ENCODE results near the gene SIL1. TPM values are rescaled to one million over a fixed set of nuclear protein-coding genes. Genes with fewer than 3 reads are reported as not detected.
"Not testable (repeated sequence)": the region's sequence is repeated elsewhere in the genome, so short reads cannot be mapped to it uniquely, and the experiment has no call there.

SIL1 gene
- total RNA-seq, 4 donors from 2014 or later: 20.3 to 39.2 (median 29.1) TPM

DNA sequence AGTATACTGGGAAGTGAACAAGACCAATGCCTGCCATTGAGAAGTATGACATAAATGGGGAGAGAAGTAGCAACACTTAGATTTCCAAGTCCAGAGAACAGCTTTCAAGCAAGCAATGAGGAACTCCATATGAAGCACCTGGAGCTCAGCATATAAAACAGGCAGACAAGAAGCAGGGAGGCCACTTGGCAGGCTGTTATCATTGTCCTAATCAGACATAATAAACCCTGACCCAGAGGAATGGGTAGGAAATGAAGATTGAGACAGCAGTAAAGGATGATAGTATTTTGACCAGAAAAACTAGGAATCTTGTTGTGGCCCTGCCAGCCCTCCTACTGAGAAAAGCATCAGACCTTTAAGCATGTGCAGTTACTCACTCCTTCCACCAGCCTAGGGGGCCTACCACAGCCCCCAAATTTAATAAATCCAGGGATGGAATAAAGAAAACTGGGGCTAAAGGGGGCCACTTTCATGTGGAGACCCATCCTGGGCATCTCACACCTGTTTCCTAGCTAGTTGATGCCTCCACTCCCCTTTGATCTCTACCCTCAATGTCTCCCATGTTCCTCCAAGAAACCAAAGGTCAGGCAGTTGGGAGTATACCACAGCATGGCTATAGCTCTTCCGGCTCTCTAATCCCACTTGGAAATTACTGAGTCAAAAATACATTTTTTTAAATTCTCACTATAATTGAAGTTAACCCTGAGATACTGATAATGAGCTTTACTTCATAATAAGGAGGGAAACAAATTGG lies 135.1 kb downstream of the SIL1 start:
- 100% methylated on average over 1 of the region's 1 CpG for WGBS
- DNase-seq (ENCODE audit: extremely low spot score): peak; percentile 50
- TF ChIP-seq, protein P1, sequence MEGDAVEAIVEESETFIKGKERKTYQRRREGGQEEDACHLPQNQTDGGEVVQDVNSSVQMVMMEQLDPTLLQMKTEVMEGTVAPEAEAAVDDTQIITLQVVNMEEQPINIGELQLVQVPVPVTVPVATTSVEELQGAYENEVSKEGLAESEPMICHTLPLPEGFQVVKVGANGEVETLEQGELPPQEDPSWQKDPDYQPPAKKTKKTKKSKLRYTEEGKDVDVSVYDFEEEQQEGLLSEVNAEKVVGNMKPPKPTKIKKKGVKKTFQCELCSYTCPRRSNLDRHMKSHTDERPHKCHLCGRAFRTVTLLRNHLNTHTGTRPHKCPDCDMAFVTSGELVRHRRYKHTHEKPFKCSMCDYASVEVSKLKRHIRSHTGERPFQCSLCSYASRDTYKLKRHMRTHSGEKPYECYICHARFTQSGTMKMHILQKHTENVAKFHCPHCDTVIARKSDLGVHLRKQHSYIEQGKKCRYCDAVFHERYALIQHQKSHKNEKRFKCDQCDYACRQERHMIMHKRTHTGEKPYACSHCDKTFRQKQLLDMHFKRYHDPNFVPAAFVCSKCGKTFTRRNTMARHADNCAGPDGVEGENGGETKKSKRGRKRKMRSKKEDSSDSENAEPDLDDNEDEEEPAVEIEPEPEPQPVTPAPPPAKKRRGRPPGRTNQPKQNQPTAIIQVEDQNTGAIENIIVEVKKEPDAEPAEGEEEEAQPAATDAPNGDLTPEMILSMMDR (IDR thresholded peaks at IDR 0.05): no peak
- no peak for TF ChIP-seq POLR2A (IDR thresholded peaks at IDR 0.05; ENCODE audit: low read depth)
- no peak for TF ChIP-seq EP300 (IDR thresholded peaks at IDR 0.05)
- no peak for TF ChIP-seq POLR2AphosphoS5 (IDR thresholded peaks at IDR 0.05)
- Histone ChIP-seq H3K9me3 (no peaks in the 10 kb centered on the region), H3K4me1 (peaks cover 13 to 35% (median 18%) of the 10 kb centered on the region in 4 donors), H3K27ac (replicated peaks in 1 of 4) (no peak overlapping the region), H3K27me3 (no peaks in the 10 kb centered on the region), H3K4me3 (no peak overlapping the region), H3K36me3 (no peaks in the 10 kb centered on the region)
- intact Hi-C loops (cut with DNase I): no loop called here

- DNase-seq (ENCODE audit: extremely low spot score): peak; percentile 78
- H3K4me1 ChIP-seq: peaks cover 13 to 35% (median 18%) of the 10 kb centered on the region in 4 donors
- TF ChIP-seq EP300 (IDR thresholded peaks at IDR 0.05): no peak
- H3K9me3 ChIP-seq: no peaks in the 10 kb centered on the region
- no peak overlapping the region for H3K27ac ChIP-seq (replicated peaks in 1 of 4)
- no peaks in the 10 kb centered on the region for H3K36me3 ChIP-seq
- intact Hi-C loops (cut with DNase I): no loop called here
- no peaks in the 10 kb centered on the region for H3K27me3 ChIP-seq
- 74% methylated on average over 4 of the region's 4 CpGs for WGBS
- no peak overlapping the region for H3K4me3 ChIP-seq
Observed at GRCh38 chr5:139061856-139062255, 136.3 kb downstream of the SIL1 start.

GRCh38 chr5:139061274-139061673 lies 136.9 kb downstream of the SIL1 start:
- H3K27ac ChIP-seq (replicated peaks in 1 of 4): no peak overlapping the region
- intact Hi-C loops (cut with DNase I): no loop called here
- WGBS: 16% methylated on average over 1 of the region's 5 CpGs
- peaks cover 13 to 35% (median 18%) of the 10 kb centered on the region in 4 donors for H3K4me1 ChIP-seq
- peak; percentile 75 for DNase-seq (ENCODE audit: extremely low spot score)
- peak; percentile 47 for TF ChIP-seq EP300 (IDR thresholded peaks at IDR 0.05)
- no peak for TF ChIP-seq POLR2A (IDR thresholded peaks at IDR 0.05; ENCODE audit: low read depth)
- H3K4me3 ChIP-seq: no peak overlapping the region
- H3K27me3 ChIP-seq: no peaks in the 10 kb centered on the region
- no peaks in the 10 kb centered on the region for H3K9me3 ChIP-seq
- H3K36me3 ChIP-seq: no peaks in the 10 kb centered on the region

DNA sequence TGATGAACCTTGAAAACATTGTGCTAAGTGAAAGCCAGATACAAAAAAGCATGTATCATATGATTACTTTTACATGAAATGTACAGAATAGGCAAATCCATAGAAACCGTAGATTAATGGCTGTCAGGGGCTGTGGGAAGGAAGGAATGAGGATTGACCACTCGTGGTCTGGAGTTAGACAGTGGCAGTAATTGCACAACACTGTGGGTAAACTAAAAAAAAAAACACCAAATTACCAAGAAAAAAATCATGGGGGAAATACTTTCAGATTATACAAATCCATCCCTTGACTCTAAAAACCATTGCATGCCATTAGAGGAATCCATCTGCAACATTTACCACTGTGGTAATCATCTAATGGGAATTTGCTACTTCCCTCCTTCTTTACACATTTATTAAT lies 140.0 kb downstream of the SIL1 start:
- no peaks in the 10 kb centered on the region for H3K9me3 ChIP-seq
- H3K4me3 ChIP-seq: no peak overlapping the region
- no peaks in the 10 kb centered on the region for H3K27me3 ChIP-seq
- 79% methylated on average over 2 of the region's 2 CpGs for WGBS
- no peaks in the 10 kb centered on the region for H3K36me3 ChIP-seq
- TF ChIP-seq POLR2A (IDR thresholded peaks at IDR 0.05; ENCODE audit: low read depth): no peak
- TF ChIP-seq, protein P1 (IDR thresholded peaks at IDR 0.05): no peak
- TF ChIP-seq POLR2AphosphoS5 (IDR thresholded peaks at IDR 0.05): no peak
- TF ChIP-seq EP300 (IDR thresholded peaks at IDR 0.05): no peak
- peaks cover 13 to 24% (median 16%) of the 10 kb centered on the region in 4 donors for H3K4me1 ChIP-seq
- no peak for DNase-seq (ENCODE audit: extremely low spot score)
- intact Hi-C loops (cut with DNase I): no loop called here
- H3K27ac ChIP-seq (replicated peaks in 1 of 4): no peak overlapping the region

DNA sequence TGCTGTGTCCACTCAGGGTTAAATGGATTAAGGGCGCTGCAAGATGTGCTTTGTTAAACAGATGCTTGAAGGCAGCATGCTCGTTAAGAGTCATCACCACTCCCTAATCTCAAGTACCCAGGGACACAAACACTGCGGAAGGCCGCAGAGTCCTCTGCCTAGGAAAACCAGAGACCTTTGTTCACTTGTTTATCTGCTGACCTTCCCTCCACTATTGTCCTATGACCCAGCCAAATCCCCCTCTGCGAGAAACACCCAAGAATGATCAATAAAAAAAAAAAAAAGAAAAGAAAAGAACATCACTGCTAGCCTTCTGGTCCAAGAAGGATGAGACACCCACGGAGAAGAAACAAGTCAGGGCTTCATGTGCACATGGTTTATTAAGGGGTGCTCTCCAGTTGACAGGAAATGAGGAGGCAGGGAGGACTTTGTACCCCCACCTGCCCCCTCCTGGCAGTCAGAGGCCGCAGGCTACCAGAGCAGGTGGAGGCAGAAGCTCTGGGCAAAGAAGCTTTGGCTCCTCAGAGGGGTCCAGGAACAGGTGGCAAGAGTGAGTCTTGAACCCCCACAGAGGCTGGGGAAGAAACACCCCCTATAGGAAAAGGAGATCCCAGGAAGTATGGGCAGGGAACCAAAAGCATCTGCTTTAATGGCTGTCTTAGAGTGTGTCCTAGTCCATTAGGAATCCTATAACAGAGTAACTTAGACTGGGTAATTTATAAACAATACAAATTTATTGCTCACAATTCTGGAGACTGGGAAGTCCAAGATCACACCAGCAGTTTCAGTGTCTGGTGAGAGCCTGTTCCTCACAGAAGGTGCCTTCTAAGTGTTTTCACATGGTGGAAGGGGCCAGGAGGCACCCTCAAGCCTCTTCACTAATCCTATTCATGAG lies 140.9 kb downstream of the SIL1 start:
- H3K27ac ChIP-seq (replicated peaks in 1 of 4); H3K4me3 ChIP-seq; intact Hi-C loops (cut with DNase I); H3K9me3 ChIP-seq; H3K27me3 ChIP-seq; H3K36me3 ChIP-seq: not testable (repeated sequence)
- peaks cover 13 to 18% (median 14%) of the 10 kb centered on the region in 4 donors for H3K4me1 ChIP-seq
- DNase-seq (ENCODE audit: extremely low spot score): peak; percentile 42
- WGBS: 97% methylated on average over 7 of the region's 7 CpGs

GRCh38 chr5:139052975-139053374 lies 145.2 kb downstream of the SIL1 start:
- Histone ChIP-seq H3K9me3 (no peaks in the 10 kb centered on the region), H3K4me3 (no peak overlapping the region), H3K36me3 (peaks cover 0 to 7% (median 2%) of the 10 kb centered on the region in 4 donors), H3K27me3 (no peaks in the 10 kb centered on the region), H3K4me1 (peaks cover 0 to 4% (median 0%) of the 10 kb centered on the region in 4 donors), H3K27ac (replicated peaks in 1 of 4) (no peak overlapping the region)
- TF ChIP-seq POLR2AphosphoS5 (IDR thresholded peaks at IDR 0.05) (no peak), POLR2A (IDR thresholded peaks at IDR 0.05; ENCODE audit: low read depth) (no peak), EP300 (IDR thresholded peaks at IDR 0.05) (no peak)
- TF ChIP-seq, protein P1 (IDR thresholded peaks at IDR 0.05): no peak
- DNase-seq (ENCODE audit: extremely low spot score): no peak
- intact Hi-C loops (cut with DNase I): no loop called here

All from esophagus muscularis mucosa (tissue), 4 donors.